Nephron (organoid): ENCODE data around the gene ARHGAP26.

ENCODE experiments used
- H3K27ac Mint-ChIP-seq, 3 experiments: 2 replicates each; pipeline ENCODE4 v1.8.0; 2020; ENCODE audit warnings: mixed read lengths in 3 of 3, mild to moderate bottlenecking in 2 of 3, moderate library complexity in 1 of 3
- H3K27me3 Mint-ChIP-seq: 2 replicates; pipeline ENCODE4 v1.8.0; 2021; ENCODE audit warnings: low read depth, mild to moderate bottlenecking, moderate library complexity, mixed read lengths
- H3K36me3 Mint-ChIP-seq: 2 replicates; pipeline ENCODE4 v1.8.0; 2020; ENCODE audit warnings: low read depth, mixed read lengths
- H3K4me1 Mint-ChIP-seq: 2 replicates; pipeline ENCODE4 v1.8.0; 2020; ENCODE audit warnings: mixed read lengths
- H3K4me3 Mint-ChIP-seq, 3 experiments: 2 replicates each; pipeline ENCODE4 v1.8.0; 2020; ENCODE audit warnings: mild to moderate bottlenecking in 3 of 3, mixed read lengths in 3 of 3, moderate library complexity in 2 of 3
- H3K9me3 Mint-ChIP-seq: 2 replicates; pipeline ENCODE4 v1.8.0; 2020; ENCODE audit warnings: mixed read lengths
- TF ChIP-seq, protein P1 (sequence below), 3 experiments: fragments of 200-600 bp; sonication (generic); IDR thresholded peaks; one replicate each; pipeline ENCODE4 v1.5.0; 2021; ENCODE audit warnings: antibody characterized with exemption in 3 of 3; ENCODE audit not compliant: unreplicated experiment in 3 of 3

ARHGAP26 gene

GRCh38 chr5:142837081-142837725, 67.0 kb downstream of the ARHGAP26 start:
- H3K4me1 Mint-ChIP-seq, result peaks cover 56% of the 10 kb centered on the region
- H3K4me3 Mint-ChIP-seq, result no peak overlapping the region
- TF ChIP-seq, protein P1, sequence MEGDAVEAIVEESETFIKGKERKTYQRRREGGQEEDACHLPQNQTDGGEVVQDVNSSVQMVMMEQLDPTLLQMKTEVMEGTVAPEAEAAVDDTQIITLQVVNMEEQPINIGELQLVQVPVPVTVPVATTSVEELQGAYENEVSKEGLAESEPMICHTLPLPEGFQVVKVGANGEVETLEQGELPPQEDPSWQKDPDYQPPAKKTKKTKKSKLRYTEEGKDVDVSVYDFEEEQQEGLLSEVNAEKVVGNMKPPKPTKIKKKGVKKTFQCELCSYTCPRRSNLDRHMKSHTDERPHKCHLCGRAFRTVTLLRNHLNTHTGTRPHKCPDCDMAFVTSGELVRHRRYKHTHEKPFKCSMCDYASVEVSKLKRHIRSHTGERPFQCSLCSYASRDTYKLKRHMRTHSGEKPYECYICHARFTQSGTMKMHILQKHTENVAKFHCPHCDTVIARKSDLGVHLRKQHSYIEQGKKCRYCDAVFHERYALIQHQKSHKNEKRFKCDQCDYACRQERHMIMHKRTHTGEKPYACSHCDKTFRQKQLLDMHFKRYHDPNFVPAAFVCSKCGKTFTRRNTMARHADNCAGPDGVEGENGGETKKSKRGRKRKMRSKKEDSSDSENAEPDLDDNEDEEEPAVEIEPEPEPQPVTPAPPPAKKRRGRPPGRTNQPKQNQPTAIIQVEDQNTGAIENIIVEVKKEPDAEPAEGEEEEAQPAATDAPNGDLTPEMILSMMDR (IDR thresholded peaks at IDR 0.05; ENCODE audit: unreplicated experiment in 3 of 3), result no peak
- no peaks in the 10 kb centered on the region for H3K36me3 Mint-ChIP-seq
- peak overlapping the region in 1 of 3 experiments; percentile 16 for H3K27ac Mint-ChIP-seq
- no peaks in the 10 kb centered on the region for H3K9me3 Mint-ChIP-seq
- peaks cover 4% of the 10 kb centered on the region for H3K27me3 Mint-ChIP-seq

- H3K4me3 Mint-ChIP-seq, result no peak overlapping the region
- no peak overlapping the region for H3K27ac Mint-ChIP-seq
- peaks cover 4% of the 10 kb centered on the region for H3K27me3 Mint-ChIP-seq
- H3K4me1 Mint-ChIP-seq, result peaks cover 66% of the 10 kb centered on the region
- H3K9me3 Mint-ChIP-seq, result no peaks in the 10 kb centered on the region
- TF ChIP-seq, protein P1 (IDR thresholded peaks at IDR 0.05; ENCODE audit: unreplicated experiment in 3 of 3), result no peak
- H3K36me3 Mint-ChIP-seq, result no peaks in the 10 kb centered on the region
Measured at GRCh38 chr5:142838845-142839244, 68.7 kb downstream of the ARHGAP26 start.

GRCh38 chr5:142839711-142840346, 69.7 kb downstream of the ARHGAP26 start:
- H3K4me3 Mint-ChIP-seq, result no peak overlapping the region
- H3K36me3 Mint-ChIP-seq, result no peaks in the 10 kb centered on the region
- no peaks in the 10 kb centered on the region for H3K9me3 Mint-ChIP-seq
- H3K4me1 Mint-ChIP-seq, result peaks cover 61% of the 10 kb centered on the region
- no peak overlapping the region for H3K27ac Mint-ChIP-seq
- H3K27me3 Mint-ChIP-seq, result peaks cover 6% of the 10 kb centered on the region
- TF ChIP-seq, protein P1 (IDR thresholded peaks at IDR 0.05; ENCODE audit: unreplicated experiment in 3 of 3), result no peak

GRCh38 chr5:142840575-142840974, 70.4 kb downstream of the ARHGAP26 start:
- Mint-ChIP-seq H3K9me3 (no peaks in the 10 kb centered on the region), H3K4me1 (peaks cover 66% of the 10 kb centered on the region), H3K27me3 (peaks cover 11% of the 10 kb centered on the region), H3K27ac (peak overlapping the region in 2 of 3 experiments; percentile 19 to 70), H3K36me3 (no peaks in the 10 kb centered on the region), H3K4me3 (no peak overlapping the region)
- TF ChIP-seq, protein P1 (IDR thresholded peaks at IDR 0.05; ENCODE audit: unreplicated experiment in 3 of 3), result no peak

DNA sequence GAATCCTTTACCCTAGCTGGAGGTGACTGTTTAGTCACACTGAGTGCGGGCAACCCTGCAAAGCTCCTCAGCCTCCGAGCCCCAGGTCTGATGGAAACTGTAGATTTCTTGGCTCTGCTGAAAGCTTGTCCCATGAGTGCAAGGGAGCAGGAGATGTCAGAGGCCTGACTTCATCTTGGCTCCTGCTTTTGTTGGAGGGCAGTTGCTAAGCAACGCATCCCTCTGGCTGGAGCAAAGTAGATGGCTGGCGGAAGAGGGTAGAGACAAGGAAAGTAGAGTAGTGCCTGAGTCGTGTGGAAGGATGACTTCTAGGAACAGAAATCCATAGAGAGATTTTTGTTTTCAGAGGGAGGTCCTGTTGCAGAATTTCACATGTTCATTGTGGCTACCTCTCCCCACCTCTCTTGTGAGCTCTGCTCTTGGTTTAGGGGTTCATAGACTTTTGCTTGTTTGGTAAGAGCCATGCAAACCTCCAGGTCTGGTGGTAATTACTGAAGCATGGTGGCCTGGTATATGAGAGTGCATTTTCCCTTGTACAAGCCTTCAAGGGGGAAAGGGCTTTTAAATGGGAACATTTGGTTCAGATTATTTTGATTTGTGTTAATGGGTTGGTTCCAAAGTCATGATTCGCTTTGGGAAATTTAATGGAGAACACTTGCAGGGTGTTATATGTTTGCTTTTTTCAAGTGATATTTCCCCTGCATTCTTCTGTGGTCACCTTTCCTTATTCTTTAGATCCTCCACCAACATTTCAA, 71.5 kb downstream of the ARHGAP26 start:
- peak overlapping the region; percentile 21 to 70 (median 63) for H3K27ac Mint-ChIP-seq

More for the DNA sequence above, 71.5 kb downstream of the ARHGAP26 start:
- Mint-ChIP-seq H3K36me3 (no peaks in the 10 kb centered on the region), H3K27me3 (peaks cover 11% of the 10 kb centered on the region), H3K4me3 (no peak overlapping the region), H3K4me1 (peaks cover 63% of the 10 kb centered on the region), H3K9me3 (no peaks in the 10 kb centered on the region)
- TF ChIP-seq, protein P1 (IDR thresholded peaks at IDR 0.05; ENCODE audit: unreplicated experiment in 3 of 3), result no peak
